HCEC 1CT (cell line): ENCODE data around the gene PON3.

ENCODE experiments used
- DNase-seq: peaks from one replicate; pipeline ENCODE4 v3.0.0-alpha.2; 2017

PON3 gene

DNA sequence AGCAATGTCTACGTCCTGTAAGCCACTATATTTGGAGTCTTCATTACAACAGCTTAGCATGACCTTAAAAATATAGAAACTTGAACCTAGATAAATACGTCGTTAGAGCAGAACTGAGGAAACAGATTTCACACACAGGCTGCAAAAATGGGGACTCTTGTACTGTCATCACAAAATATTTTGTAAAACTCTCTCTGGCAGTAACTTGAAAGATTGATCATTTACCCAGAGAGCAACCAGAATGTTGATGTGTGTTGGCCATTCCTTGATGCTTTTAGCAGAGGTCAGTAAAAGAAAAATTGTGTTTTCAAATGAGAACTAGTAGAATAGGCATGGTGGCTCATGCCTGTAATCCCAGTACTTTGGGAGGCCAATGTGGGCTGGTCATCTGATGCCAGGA is 57.3 kb downstream of the PON3 start:
- no peak for DNase-seq

DNA sequence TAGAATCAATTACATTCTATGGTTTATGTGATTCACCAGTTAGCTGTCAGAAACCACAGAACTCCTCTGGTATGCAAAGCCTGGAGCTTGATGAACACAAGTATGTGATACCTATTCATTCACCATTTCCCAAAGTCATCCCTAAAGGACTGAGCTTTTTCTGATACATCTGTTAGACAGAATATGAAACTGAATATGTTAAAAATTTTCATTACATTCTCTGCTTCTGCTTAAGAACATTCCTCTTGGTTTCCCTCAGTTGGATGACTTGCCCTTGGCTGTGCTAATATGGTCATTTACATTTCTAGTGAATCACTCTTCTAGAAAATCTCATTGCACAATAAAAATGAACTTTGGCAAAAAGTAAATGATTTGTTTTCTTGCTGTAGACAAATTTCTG is 61.1 kb downstream of the PON3 start:
- DNase-seq, result peak; percentile 42

DNA sequence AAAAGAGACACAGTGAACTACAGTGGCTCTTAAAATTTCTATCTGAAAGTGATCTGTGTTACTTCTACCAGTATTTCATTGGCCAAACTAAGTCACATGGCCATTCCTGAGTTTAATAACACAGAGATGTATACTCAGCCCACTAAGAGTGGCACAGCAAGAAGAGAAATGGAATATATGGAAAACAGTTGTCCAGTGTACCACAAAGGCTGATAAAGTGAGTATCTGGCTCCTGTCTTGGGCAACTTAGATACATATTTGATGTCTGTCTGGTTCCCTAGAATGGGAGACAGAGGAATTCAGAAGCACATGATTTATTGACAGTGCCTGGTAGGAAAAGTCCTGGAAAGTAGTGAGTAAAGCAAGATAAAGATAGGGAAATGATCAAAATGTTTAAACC is 61.7 kb downstream of the PON3 start:
- no peak for DNase-seq

DNA sequence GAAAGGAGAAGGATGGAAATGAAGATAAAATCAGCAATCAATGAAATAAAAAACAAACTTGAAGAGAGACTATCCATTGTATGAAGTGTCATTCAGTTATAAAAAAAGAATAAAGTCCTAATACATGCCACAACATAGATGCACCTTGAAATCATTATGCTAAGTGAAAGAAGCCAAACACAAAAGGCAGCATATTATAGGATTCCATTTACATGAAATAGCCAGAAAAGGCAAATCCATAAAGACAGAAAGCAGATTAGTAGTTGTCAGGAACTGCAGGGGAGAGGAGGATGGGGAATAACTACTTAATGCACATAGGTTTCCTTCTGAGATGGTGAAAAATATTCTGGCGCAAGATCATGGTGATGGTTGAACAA is 65.2 kb downstream of the PON3 start:
- no peak for DNase-seq

DNA sequence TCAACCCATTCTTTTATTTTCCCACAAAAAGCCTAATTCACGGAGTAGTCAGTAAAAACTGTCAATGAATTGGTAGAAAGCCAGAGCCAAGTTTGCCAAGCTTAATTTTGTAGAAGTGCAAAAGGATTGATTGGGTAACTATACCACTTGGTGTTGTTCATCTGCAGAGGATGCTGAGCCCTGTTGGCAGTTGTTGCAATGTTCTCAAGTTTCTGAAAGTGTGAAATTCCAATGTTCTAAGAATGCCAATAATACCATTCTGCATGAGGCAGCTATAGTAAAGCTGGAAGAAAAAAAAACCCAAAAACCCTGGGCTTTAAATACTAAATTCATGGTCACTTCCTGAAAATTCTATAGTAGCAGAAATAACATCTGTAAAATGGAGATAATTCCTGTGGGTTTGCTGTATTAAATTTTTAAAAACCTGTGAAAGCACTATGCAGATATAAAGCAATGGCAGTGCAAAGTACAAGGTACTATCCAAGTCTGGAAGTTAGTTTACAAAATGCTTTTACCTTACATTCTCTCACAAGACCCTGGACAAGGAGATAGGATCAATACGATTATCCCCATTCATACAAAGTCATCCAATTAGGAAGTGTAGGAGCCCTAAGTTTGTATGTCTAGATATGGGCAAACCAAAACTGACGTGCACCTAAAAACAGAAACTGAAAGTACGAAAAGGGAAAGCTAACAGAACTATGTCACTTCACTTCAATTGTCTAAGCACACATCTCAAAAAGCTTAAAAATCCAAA is 65.8 kb downstream of the PON3 start:
- DNase-seq, result no peak

DNA sequence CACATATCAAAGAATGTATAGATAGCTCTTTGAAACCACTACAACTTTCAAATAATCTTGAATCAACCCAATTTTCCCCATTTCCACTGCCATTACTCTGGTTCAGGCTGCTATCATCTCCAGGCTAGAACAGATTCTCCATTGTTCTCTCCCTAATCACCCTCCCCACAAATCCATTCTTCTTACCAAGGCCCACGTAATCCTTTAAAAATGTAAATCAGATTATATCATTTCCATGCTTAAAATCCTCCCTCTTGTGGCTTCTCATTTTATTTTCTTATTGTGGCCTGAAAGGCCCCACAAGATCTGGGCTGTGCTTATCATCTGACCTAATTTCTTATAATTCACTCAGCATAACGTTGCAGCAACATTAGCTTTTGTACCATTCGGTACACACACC is 68.8 kb downstream of the PON3 start:
- no peak for DNase-seq

- no peak for DNase-seq
These were observed 71.7 kb downstream of the PON3 start, which contains the start of gene PON1 for GRCh38 chr7:95324431-95324830. PON1 (minus strand) TSS chr7:95324532; CDS start chr7:95324475, 57 bp downstream.

DNA sequence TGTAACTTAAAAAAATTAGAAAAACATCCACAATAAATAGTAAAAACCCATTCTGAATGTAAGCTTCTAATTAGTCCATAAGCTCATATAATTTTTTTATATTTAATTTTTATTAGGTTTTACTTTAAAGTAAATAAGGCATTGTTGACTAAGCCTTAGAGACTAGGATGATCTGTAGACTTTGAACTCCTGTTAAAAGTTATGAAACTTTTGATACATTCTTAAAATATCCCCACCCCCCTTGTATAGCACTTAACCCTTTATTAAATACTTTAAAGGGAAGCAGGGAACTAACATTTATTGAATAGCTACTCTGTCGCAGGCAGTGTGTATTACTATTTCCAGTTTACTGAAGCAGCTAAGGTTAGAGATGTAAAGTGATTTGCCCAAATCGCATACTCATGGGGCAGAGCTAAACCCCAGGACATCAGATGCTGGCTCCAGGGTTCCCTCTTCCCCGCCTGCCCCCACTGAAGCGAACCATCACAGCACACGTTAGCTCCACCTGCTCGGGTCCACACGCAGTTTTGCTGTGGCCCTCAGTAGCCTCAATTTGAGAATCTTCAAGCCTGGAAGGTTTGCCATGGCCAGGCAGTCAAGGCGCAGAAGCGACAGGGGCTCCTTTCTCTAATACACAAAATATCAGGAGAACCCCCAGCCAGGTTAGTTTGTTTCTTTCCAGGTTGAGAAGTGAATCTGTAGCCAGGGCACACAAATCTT is 72.6 kb downstream of the PON3 start:
- DNase-seq, result no peak

- no peak for DNase-seq
These were observed 73.3 kb downstream of the PON3 start for GRCh38 chr7:95322854-95323253.

DNA sequence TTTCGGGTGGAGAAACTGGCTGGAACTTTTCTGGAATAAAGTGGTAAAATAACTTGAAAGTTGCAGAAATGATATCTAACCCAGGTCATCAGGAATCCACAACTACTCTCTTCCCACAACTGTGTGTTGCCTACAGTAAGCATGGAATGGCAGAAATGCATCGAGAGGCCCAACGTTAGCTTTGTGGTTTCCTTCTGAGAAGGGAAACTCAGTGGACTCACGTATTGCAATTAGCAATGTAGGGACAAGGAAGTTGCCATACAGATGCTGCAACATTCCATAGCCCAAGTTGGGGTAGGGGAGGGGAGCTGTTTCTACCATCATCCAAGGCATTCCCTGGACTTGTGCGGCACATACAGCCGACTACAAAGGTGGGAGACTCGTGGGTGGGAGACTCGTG is 73.8 kb downstream of the PON3 start:
- no peak for DNase-seq

DNA sequence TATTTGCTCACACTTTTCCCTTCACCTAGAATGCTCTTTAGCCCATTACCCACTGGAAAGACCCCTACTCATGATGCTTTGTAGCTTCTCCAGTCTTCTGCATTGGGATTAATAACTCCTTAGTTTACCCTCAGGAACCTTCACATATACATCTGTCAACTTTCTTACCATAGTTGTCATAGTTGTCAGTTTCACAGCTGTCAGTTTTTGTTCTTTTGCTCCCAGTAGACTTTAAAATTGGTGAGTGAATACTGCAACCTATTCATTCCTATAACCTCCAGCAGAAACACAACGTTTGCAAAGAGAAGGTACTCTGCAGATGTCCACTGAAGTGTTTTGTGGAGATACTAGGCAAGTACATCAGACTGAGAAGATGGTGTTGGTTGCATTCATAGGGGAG is 74.5 kb downstream of the PON3 start:
- DNase-seq, result no peak

GRCh38 chr7:95320651-95321050 is 75.5 kb downstream of the PON3 start:
- no peak for DNase-seq

DNA sequence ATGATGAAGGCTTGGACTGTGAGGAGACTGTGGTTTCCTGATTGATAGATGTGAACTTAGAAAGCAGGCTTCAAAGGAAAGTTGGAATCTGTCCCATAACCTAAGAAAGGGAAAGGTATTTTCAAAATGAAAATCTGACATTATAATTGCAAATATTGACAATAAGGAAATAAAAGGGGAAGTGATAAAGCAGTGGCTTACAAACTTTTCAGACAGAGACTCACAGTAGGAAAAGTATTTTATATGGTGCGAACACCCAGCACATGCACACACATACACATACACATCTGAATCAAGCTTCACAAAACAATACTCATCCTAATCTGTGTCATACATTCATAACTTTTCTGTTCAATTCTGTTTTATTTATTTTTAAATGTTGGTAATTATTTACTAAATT is 76.6 kb downstream of the PON3 start:
- no peak for DNase-seq

- DNase-seq, result no peak
These were observed 77.6 kb downstream of the PON3 start for GRCh38 chr7:95318501-95319100.

DNA sequence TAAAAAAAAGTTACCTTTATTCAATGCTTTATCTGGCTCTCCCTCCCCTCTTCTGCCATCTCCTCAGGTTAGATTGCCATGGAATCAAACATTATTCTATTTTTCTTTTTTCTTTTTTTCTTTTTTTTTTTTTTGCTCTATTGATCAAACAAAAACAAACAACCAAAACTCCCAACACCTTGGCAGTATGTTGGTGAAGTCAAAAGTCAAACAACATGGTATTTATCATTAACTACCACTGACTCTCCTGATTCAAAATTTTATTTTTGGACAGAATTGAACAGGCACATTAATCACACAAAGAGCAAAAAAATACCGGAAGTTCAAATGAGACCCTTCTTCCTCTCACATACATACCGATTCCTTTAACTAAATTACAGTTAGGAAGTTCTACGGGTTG is 78.2 kb downstream of the PON3 start:
- no peak for DNase-seq

- DNase-seq, result no peak
These were observed 78.6 kb downstream of the PON3 start for GRCh38 chr7:95317546-95317945.

DNA sequence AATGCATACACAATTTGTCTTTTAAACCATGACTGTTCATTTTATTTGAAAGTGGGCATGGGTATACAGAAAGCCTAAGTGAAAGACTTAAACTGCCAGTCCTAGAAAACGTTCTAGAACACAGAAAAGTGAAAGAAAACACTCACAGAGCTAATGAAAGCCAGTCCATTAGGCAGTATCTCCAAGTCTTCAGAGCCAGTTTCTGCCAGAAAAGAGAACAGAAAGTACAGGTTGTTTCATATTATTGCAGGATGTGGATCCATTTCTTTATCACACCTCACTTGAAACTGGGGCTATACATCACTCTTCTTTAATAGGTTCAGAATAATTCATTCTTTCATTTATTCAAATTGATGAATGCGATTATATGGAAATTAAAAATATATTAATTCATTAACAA is 79.6 kb downstream of the PON3 start:
- no peak for DNase-seq

DNA sequence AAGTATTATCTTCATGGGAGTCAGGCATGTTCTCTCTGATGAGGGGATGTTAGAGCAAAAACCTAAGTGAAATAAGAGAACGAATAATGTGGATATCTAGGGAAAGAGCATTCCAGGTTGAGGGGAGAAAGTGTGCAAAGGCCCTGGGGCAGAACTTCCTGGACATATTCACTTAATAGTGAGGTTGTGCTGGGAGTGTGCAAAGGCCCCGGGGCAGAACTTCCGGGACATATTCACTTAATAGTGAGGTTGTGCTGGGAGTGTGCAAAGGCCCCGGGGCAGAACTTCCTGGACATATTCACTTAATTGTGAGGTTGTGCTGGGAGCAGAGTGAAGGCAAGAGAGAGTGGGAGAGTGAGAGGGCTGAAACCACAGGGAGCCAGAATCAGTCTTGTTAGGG is 83.6 kb downstream of the PON3 start:
- no peak for DNase-seq

GRCh38 chr7:95311389-95311788 is 84.8 kb downstream of the PON3 start:
- DNase-seq, result no peak

DNA sequence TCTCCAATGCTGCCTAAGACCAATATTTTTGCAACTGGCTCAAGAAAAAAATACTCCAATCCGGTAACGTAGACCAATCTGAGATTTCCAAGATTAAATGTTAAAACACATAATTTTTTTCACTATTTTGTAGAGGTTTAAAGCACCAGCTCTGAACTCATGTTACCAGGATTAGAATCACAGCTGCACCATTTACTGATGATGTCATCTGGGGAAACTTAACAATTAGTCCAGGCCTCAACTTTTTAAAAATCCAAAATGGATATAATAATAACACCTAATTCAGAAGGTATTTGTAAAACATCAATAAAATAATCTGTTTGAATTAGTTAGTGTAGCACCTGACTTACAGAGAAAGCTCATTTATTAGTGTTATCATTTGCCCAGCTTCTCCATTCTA is 86.2 kb downstream of the PON3 start:
- DNase-seq, result no peak
